GM23338 (cell line): ENCODE measurements around the gene FANCC. TPM values are rescaled to one million over a fixed set of nuclear protein-coding genes. Genes with fewer than 3 reads are reported as not detected.

Experiments
- ATAC-seq: fragments of 200-7000 bp; cut with Tn5 transposase; 3 replicates; pipeline ENCODE4 v1.9.1; 2020
- DNase-seq: peaks from one replicate; pipeline ENCODE4 v3.0.0-alpha.2; 2015; ENCODE audit warnings: low spot score
- H2AFZ ChIP-seq: fragments of 200-600 bp; sonication (generic); 2 replicates; pipeline ENCODE4 v1.8.0; 2016; ENCODE audit warnings: antibody characterized with exemption, mild to moderate bottlenecking, moderate library complexity
- H3F3A ChIP-seq: fragments of 200-600 bp; sonication (generic); replicated peaks from 2 replicates; pipeline ENCODE4 v1.8.0; 2017; ENCODE audit warnings: antibody characterized with exemption, mixed run types, low read depth
- H3K27ac ChIP-seq: fragments of 200-600 bp; sonication (generic); 2 replicates; pipeline ENCODE4 v1.6.1; 2016; ENCODE audit warnings: low read depth
- H3K27me3 ChIP-seq: fragments of 200-600 bp; sonication (generic); 2 replicates; pipeline ENCODE4 v1.8.0; 2016; ENCODE audit warnings: mild to moderate bottlenecking, mixed run types, moderate library complexity; ENCODE audit not compliant: insufficient read depth
- H3K36me3 ChIP-seq: fragments of 200-600 bp; sonication (generic); 2 replicates; pipeline ENCODE4 v1.8.0; 2016; ENCODE audit warnings: mild to moderate bottlenecking; ENCODE audit not compliant: insufficient read depth
- H3K4me1 ChIP-seq: fragments of 200-600 bp; sonication (generic); 2 replicates; pipeline ENCODE4 v1.8.0; 2016; ENCODE audit warnings: mild to moderate bottlenecking, moderate library complexity; ENCODE audit not compliant: insufficient read depth
- H3K4me2 ChIP-seq: fragments of 200-600 bp; sonication (generic); 2 replicates; pipeline ENCODE4 v1.7.1; 2017; ENCODE audit warnings: mixed run types
- H3K4me3 ChIP-seq: fragments of 200-600 bp; sonication (generic); 2 replicates; pipeline ENCODE4 v1.6.1; 2016; ENCODE audit warnings: mixed run types
- H3K79me2 ChIP-seq: fragments of 200-600 bp; sonication (generic); replicated peaks from 2 replicates; pipeline ENCODE4 v1.8.0; 2017; ENCODE audit warnings: mild to moderate bottlenecking; ENCODE audit not compliant: insufficient read depth
- H3K9me2 ChIP-seq: fragments of 200-600 bp; sonication (generic); 2 replicates; pipeline ENCODE4 v1.8.0; 2017; ENCODE audit not compliant: insufficient read depth
- H4K20me1 ChIP-seq: fragments of 200-600 bp; sonication (generic); replicated peaks from 2 replicates; pipeline ENCODE4 v1.8.0; 2017; ENCODE audit warnings: mild to moderate bottlenecking; ENCODE audit not compliant: insufficient read depth
- H3K27ac Mint-ChIP-seq: 2 replicates; pipeline ENCODE4 v1.8.0; 2020; ENCODE audit warnings: inconsistent platforms, mild to moderate bottlenecking, moderate library complexity, mixed read lengths
- H3K27me3 Mint-ChIP-seq: 3 replicates; pipeline ENCODE4 v1.8.0; 2022; ENCODE audit warnings: low read depth, mild to moderate bottlenecking, moderate library complexity, mixed read lengths, inconsistent platforms; ENCODE audit not compliant: insufficient read depth, poor library complexity
- H3K36me3 Mint-ChIP-seq: 3 replicates; pipeline ENCODE4 v1.8.0; 2021; ENCODE audit warnings: low read depth, mild to moderate bottlenecking, inconsistent platforms, moderate library complexity, mixed read lengths
- H3K4me1 Mint-ChIP-seq: 3 replicates; pipeline ENCODE4 v1.8.0; 2020; ENCODE audit warnings: mild to moderate bottlenecking, inconsistent platforms, mixed read lengths
- H3K4me3 Mint-ChIP-seq: 3 replicates; pipeline ENCODE4 v1.8.0; 2021; ENCODE audit warnings: moderate library complexity, mild to moderate bottlenecking, inconsistent platforms, mixed read lengths
- H3K9me3 Mint-ChIP-seq: 3 replicates; pipeline ENCODE4 v1.8.0; 2020; ENCODE audit warnings: moderate library complexity, mild to moderate bottlenecking, inconsistent platforms, mixed read lengths
- polyA plus RNA-seq: library from polyadenylated mRNA; unstranded; fragments of >200 nt; fragmentation: Nextera tagmentation; extraction: Ambion mirVana; gene quantifications from 2 replicates; pipeline ENCODE4 v1.2.1, GENCODE V29; 2016
- total RNA-seq: library from RNA; depleted of rRNA; stranded (reverse); fragments of >200 nt; shearing (Covaris generic); gene quantifications from 2 replicates; pipeline ENCODE4 v1.2.3, GENCODE V29; 2014
- TF ChIP-seq, protein P1 (sequence below): fragments of 250-450 bp; sonication (Bioruptor Pico); IDR thresholded peaks from 2 replicates; pipeline ENCODE4 v1.5.0; 2020; ENCODE audit warnings: mild to moderate bottlenecking, moderate library complexity

FANCC gene
- total and polyA plus RNA-seq, 2 experiments from 2014 or later: 7.8 to 18.1 TPM

DNA sequence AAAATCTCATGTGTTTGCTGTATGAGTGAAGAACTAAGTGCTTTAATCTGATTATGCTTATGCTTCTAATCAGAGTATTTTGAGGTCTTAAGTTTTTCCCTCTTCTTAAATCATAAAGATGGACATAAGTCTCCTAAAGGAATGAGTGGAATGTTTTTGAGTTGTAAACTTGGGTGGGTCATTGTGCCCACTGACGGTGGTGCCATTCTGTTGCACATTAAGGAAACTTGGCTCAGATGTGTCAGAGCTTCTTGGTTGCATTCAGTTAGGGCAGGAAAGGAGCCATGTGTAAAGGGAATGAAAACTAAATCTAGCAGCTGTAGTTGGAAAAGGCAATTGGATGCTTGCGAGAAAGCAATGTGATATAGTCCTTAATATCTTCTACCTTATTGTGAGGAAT is 256.6 kb downstream of the FANCC start (continued):
- TF ChIP-seq, protein P1, sequence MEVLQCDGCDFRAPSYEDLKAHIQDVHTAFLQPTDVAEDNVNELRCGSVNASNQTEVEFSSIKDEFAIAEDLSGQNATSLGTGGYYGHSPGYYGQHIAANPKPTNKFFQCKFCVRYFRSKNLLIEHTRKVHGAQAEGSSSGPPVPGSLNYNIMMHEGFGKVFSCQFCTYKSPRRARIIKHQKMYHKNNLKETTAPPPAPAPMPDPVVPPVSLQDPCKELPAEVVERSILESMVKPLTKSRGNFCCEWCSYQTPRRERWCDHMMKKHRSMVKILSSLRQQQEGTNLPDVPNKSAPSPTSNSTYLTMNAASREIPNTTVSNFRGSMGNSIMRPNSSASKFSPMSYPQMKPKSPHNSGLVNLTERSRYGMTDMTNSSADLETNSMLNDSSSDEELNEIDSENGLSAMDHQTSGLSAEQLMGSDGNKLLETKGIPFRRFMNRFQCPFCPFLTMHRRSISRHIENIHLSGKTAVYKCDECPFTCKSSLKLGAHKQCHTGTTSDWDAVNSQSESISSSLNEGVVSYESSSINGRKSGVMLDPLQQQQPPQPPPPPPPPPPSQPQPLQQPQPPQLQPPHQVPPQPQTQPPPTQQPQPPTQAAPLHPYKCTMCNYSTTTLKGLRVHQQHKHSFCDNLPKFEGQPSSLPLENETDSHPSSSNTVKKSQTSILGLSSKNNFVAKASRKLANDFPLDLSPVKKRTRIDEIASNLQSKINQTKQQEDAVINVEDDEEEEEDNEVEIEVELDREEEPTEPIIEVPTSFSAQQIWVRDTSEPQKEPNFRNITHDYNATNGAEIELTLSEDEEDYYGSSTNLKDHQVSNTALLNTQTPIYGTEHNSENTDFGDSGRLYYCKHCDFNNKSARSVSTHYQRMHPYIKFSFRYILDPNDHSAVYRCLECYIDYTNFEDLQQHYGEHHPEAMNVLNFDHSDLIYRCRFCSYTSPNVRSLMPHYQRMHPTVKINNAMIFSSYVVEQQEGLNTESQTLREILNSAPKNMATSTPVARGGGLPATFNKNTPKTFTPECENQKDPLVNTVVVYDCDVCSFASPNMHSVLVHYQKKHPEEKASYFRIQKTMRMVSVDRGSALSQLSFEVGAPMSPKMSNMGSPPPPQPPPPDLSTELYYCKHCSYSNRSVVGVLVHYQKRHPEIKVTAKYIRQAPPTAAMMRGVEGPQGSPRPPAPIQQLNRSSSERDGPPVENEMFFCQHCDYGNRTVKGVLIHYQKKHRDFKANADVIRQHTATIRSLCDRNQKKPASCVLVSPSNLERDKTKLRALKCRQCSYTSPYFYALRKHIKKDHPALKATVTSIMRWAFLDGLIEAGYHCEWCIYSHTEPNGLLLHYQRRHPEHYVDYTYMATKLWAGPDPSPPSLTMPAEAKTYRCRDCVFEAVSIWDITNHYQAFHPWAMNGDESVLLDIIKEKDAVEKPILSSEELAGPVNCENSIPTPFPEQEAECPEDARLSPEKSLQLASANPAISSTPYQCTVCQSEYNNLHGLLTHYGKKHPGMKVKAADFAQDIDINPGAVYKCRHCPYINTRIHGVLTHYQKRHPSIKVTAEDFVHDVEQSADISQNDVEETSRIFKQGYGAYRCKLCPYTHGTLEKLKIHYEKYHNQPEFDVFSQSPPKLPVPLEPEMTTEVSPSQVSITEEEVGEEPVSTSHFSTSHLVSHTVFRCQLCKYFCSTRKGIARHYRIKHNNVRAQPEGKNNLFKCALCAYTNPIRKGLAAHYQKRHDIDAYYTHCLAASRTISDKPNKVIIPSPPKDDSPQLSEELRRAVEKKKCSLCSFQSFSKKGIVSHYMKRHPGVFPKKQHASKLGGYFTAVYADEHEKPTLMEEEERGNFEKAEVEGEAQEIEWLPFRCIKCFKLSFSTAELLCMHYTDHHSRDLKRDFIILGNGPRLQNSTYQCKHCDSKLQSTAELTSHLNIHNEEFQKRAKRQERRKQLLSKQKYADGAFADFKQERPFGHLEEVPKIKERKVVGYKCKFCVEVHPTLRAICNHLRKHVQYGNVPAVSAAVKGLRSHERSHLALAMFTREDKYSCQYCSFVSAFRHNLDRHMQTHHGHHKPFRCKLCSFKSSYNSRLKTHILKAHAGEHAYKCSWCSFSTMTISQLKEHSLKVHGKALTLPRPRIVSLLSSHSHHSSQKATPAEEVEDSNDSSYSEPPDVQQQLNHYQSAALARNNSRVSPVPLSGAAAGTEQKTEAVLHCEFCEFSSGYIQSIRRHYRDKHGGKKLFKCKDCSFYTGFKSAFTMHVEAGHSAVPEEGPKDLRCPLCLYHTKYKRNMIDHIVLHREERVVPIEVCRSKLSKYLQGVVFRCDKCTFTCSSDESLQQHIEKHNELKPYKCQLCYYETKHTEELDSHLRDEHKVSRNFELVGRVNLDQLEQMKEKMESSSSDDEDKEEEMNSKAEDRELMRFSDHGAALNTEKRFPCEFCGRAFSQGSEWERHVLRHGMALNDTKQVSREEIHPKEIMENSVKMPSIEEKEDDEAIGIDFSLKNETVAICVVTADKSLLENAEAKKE (CRISPR knock-in tag): no peak

DNA sequence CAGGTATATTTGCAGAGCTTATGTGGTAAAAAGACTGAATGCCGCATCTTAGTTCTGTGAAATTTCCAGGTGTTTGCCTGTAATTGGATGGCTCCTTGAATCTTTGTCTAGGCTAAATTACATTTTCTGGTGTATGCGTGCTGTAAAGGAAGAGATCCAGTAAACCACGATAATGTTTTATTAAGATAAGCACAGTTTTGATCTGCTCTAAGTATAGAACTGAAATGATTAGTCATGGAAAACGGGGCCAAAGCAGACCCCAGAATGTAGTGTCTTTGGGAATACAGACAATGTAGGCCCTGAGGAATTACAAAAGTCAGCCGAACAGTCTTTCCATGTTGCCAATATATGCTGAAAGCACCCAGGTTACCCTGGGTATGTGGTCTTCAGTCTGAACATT is 257.3 kb downstream of the FANCC start:
- no peaks in the 10 kb centered on the region for H3K36me3 Mint-ChIP-seq
- H3K4me1 ChIP-seq: peaks cover 17% of the 10 kb centered on the region

More for the DNA sequence above, 257.3 kb downstream of the FANCC start:
- TF ChIP-seq, protein P1 (CRISPR knock-in tag): no peak
- Mint-ChIP-seq H3K4me1 (peaks cover 47% of the 10 kb centered on the region), H3K27ac (no peak overlapping the region), H3K4me3 (no peak overlapping the region), H3K27me3 (peaks cover 11% of the 10 kb centered on the region), H3K9me3 (no peaks in the 10 kb centered on the region)
- Histone ChIP-seq H3K79me2 (no peaks in the 10 kb centered on the region), H3K4me3 (no peak overlapping the region), H3K9me2 (no peaks in the 10 kb centered on the region), H4K20me1 (no peaks in the 10 kb centered on the region), H3K4me2 (no peak overlapping the region), H3K27me3 (no peaks in the 10 kb centered on the region), H3K27ac (no peak overlapping the region), H3K36me3 (no peaks in the 10 kb centered on the region), H3F3A (no peaks in the 10 kb centered on the region), H2AFZ (no peak overlapping the region)
- DNase-seq (no peak), ATAC-seq (no peak)
